HCT116 (cell line): ENCODE results near the gene CALCOCO1. TPM values are rescaled to one million over a fixed set of nuclear protein-coding genes. Genes with fewer than 3 reads are reported as not detected.

Experiments
- total RNA-seq: library from RNA; stranded (reverse); gene quantifications from one replicate; pipeline ENCODE4 v1.2.1, GENCODE V29; 2021; ENCODE audit not compliant: unreplicated experiment

Gene CALCOCO1
- total RNA-seq, 1 experiment from 2014 or later: 42.6 TPM

Other genes starting within 250 kb of the CALCOCO1 start
- gene MAP3K12, start 228.0 kb downstream of the CALCOCO1 start, total RNA-seq: 16.3 TPM
- 40.1 TPM for gene TARBP2, start 226.2 kb downstream of the CALCOCO1 start, total RNA-seq
- not detected for gene NPFF, start 220.0 kb downstream of the CALCOCO1 start, total RNA-seq
- 24.0 TPM for gene ATF7, start 101.1 kb downstream of the CALCOCO1 start, total RNA-seq
- gene ATP5MC2, start 51.4 kb downstream of the CALCOCO1 start, total RNA-seq: 304 TPM
- gene CISTR, start 24.5 kb upstream of the CALCOCO1 start, total RNA-seq: not detected
- gene HOXC13, start 211.4 kb upstream of the CALCOCO1 start, total RNA-seq: 3.8 TPM
- gene HOXC12, start 227.5 kb upstream of the CALCOCO1 start, total RNA-seq: not detected
- gene HOXC11, start 245.7 kb upstream of the CALCOCO1 start, total RNA-seq: 0.22 TPM
- 0.25 TPM for gene HOTAIR, start 247.5 kb upstream of the CALCOCO1 start, total RNA-seq